ENCODE data around the gene CTBP2. TPM values are rescaled to one million over a fixed set of nuclear protein-coding genes. Genes with fewer than 3 reads are reported as not detected.

CTBP2 gene
- total RNA-seq, 1 experiment from 2014 or later, result 97.2 TPM

GRCh38 chr10:125201108-125201524 lies 40.8 kb upstream of the CTBP2 start:
- no TSS peak for BruUV-seq (replicated peaks)
- intact Hi-C loops (cut with micrococcal nuclease; ENCODE audit: unreplicated experiment), result no loop called here
- no peak for DNase-seq
- Histone ChIP-seq H3K4me3 (ENCODE audit: low read depth, low read length) (no peak overlapping the region), H3K9me3 (no peaks in the 10 kb centered on the region), H3K36me3 (ENCODE audit: control insufficient read depth, insufficient read depth, low read length) (no peaks in the 10 kb centered on the region), H3K27me3 (replicated peaks; ENCODE audit: control insufficient read depth, insufficient read depth, low read length) (no peaks in the 10 kb centered on the region), H3K4me1 (no peaks in the 10 kb centered on the region)
- no peak for TF ChIP-seq CTCF (IDR thresholded peaks at IDR 0.05; ENCODE audit: insufficient read depth in 1 of 2, low read depth in 1 of 2, low read length in 1 of 2, severe bottlenecking in 1 of 2, unreplicated experiment in 1 of 2)
- Mint-ChIP-seq H3K4me3 (ENCODE audit: unreplicated experiment) (no peak overlapping the region), H3K36me3 (ENCODE audit: insufficient read depth, unreplicated experiment) (no peaks in the 10 kb centered on the region), H3K4me1 (ENCODE audit: low read depth, unreplicated experiment) (no peaks in the 10 kb centered on the region), H3K27me3 (ENCODE audit: insufficient read depth, unreplicated experiment) (peaks cover 2% of the 10 kb centered on the region), H3K9me3 (ENCODE audit: unreplicated experiment) (no peaks in the 10 kb centered on the region), H3K27ac (ENCODE audit: unreplicated experiment) (no peak overlapping the region)
- ChIA-PET CTCF (no interaction called here), POLR2A (no interaction called here)

GRCh38 chr10:125200396-125200795 lies 40.0 kb upstream of the CTBP2 start:
- ChIA-PET CTCF (no interaction called here), POLR2A (no interaction called here)
- Histone ChIP-seq H3K4me3 (ENCODE audit: low read depth, low read length) (no peak overlapping the region), H3K27me3 (replicated peaks; ENCODE audit: control insufficient read depth, insufficient read depth, low read length) (no peaks in the 10 kb centered on the region), H3K4me1 (no peaks in the 10 kb centered on the region), H3K36me3 (ENCODE audit: control insufficient read depth, insufficient read depth, low read length) (no peaks in the 10 kb centered on the region), H3K9me3 (no peaks in the 10 kb centered on the region)
- H3K9me3 Mint-ChIP-seq (ENCODE audit: unreplicated experiment), result no peaks in the 10 kb centered on the region
- H3K27ac Mint-ChIP-seq (ENCODE audit: unreplicated experiment), result no peak overlapping the region
- H3K4me1 Mint-ChIP-seq (ENCODE audit: low read depth, unreplicated experiment), result no peaks in the 10 kb centered on the region
- no TSS peak for BruUV-seq (replicated peaks)
- no peak for TF ChIP-seq CTCF (IDR thresholded peaks at IDR 0.05; ENCODE audit: insufficient read depth in 1 of 2, low read depth in 1 of 2, low read length in 1 of 2, severe bottlenecking in 1 of 2, unreplicated experiment in 1 of 2)
- intact Hi-C loops (cut with micrococcal nuclease; ENCODE audit: unreplicated experiment), result no loop called here
- no peak for DNase-seq
- H3K36me3 Mint-ChIP-seq (ENCODE audit: insufficient read depth, unreplicated experiment), result no peaks in the 10 kb centered on the region
- no peak overlapping the region for H3K4me3 Mint-ChIP-seq (ENCODE audit: unreplicated experiment)
- peaks cover 2% of the 10 kb centered on the region for H3K27me3 Mint-ChIP-seq (ENCODE audit: insufficient read depth, unreplicated experiment)

GRCh38 chr10:125199270-125199669 lies 38.9 kb upstream of the CTBP2 start:
- ChIA-PET CTCF (no interaction called here), POLR2A (no interaction called here)
- no peak overlapping the region for H3K27ac Mint-ChIP-seq (ENCODE audit: unreplicated experiment)

More at GRCh38 chr10:125199270-125199669, 38.9 kb upstream of the CTBP2 start:
- Histone ChIP-seq H3K4me1 (no peaks in the 10 kb centered on the region), H3K27me3 (replicated peaks; ENCODE audit: control insufficient read depth, insufficient read depth, low read length) (no peaks in the 10 kb centered on the region), H3K36me3 (ENCODE audit: control insufficient read depth, insufficient read depth, low read length) (no peaks in the 10 kb centered on the region), H3K4me3 (ENCODE audit: low read depth, low read length) (no peak overlapping the region), H3K9me3 (no peaks in the 10 kb centered on the region)
- Mint-ChIP-seq H3K9me3 (ENCODE audit: unreplicated experiment) (no peaks in the 10 kb centered on the region), H3K36me3 (ENCODE audit: insufficient read depth, unreplicated experiment) (no peaks in the 10 kb centered on the region), H3K27me3 (ENCODE audit: insufficient read depth, unreplicated experiment) (peaks cover 2% of the 10 kb centered on the region), H3K4me1 (ENCODE audit: low read depth, unreplicated experiment) (no peaks in the 10 kb centered on the region), H3K4me3 (ENCODE audit: unreplicated experiment) (no peak overlapping the region)
- TF ChIP-seq CTCF (IDR thresholded peaks at IDR 0.05; ENCODE audit: insufficient read depth in 1 of 2, low read depth in 1 of 2, low read length in 1 of 2, severe bottlenecking in 1 of 2, unreplicated experiment in 1 of 2), result no peak
- DNase-seq, result no peak
- intact Hi-C loops (cut with micrococcal nuclease; ENCODE audit: unreplicated experiment), result no loop called here
- BruUV-seq (replicated peaks), result no TSS peak
